HEK293 (cell line): ENCODE measurements around the gene TPI1.

ENCODE experiments used
- CTCF ChIA-PET: fragments of 350-600 bp; formaldehyde crosslinking; extraction: SDS; loops from one replicate; lab custom pipeline; 2021; ENCODE audit warnings: antibody characterized with exemption; lab: Yijun Ruan, JAX
- POLR2A ChIA-PET: fragments of 300-600 bp; formaldehyde crosslinking; extraction: SDS; loops from one replicate; lab custom pipeline; 2020; ENCODE audit warnings: antibody characterized with exemption, inconsistent platforms; lab: Yijun Ruan, JAX
- H3K27ac ChIP-seq: fragments of 200-500 bp; sonication (Bioruptor generic); 2 replicates; pipeline ENCODE4 v1.5.1; 2014; ENCODE audit warnings: low read depth, low read length, control low read depth, inconsistent platforms; ENCODE audit errors: extremely low read depth
- H3K36me3 ChIP-seq, 2 experiments: fragments of 200-500 bp in 1 of 2; sonication (Bioruptor generic) in 1 of 2; 1 replicate in 1 of 2; 2 replicates in 1 of 2; pipeline ENCODE4 v1.5.1; 2014 to 2017; ENCODE audit warnings: inconsistent platforms in 2 of 2, low read length in 2 of 2; ENCODE audit not compliant: control insufficient read depth in 2 of 2, insufficient read depth in 1 of 2
- H3K4me1 ChIP-seq: fragments of 200-500 bp; sonication (Bioruptor generic); 2 replicates; pipeline ENCODE4 v1.5.1; 2014; ENCODE audit warnings: mild to moderate bottlenecking, low read length, inconsistent platforms; ENCODE audit not compliant: control insufficient read depth, insufficient read depth
- H3K4me3 ChIP-seq: 2 replicates; pipeline ENCODE4 v1.5.1; 2011; ENCODE audit warnings: low read depth, mild to moderate bottlenecking, control low read depth, low read length, moderate library complexity
- H3K9me3 ChIP-seq: fragments of 200-500 bp; sonication (Bioruptor generic); 2 replicates; pipeline ENCODE4 v1.5.1; 2014; ENCODE audit warnings: low read depth, low read length, inconsistent platforms; ENCODE audit not compliant: control insufficient read depth, insufficient read depth
- BCL11B ChIP-seq: fragments of 450-650 bp; formaldehyde crosslinking; IDR thresholded peaks from 2 replicates; pipeline ENCODE4 v1.5.1; 2016; ENCODE audit warnings: low read depth, missing biosample characterization, missing genetic modification characterization
- HOXA7 ChIP-seq: sonication (generic); formaldehyde crosslinking; IDR thresholded peaks from 2 replicates; pipeline ENCODE4 v1.8.1; 2022; ENCODE audit warnings: missing genetic modification reagents, borderline replicate concordance
- MEIS1 ChIP-seq: sonication (generic); formaldehyde crosslinking; IDR thresholded peaks from 2 replicates; pipeline ENCODE4 v1.8.1; 2022; ENCODE audit warnings: missing genetic modification reagents, mild to moderate bottlenecking, borderline replicate concordance
- PBX3 ChIP-seq: sonication (generic); formaldehyde crosslinking; IDR thresholded peaks from 2 replicates; pipeline ENCODE4 v1.8.1; 2022; ENCODE audit warnings: mild to moderate bottlenecking, moderate library complexity, missing genetic modification reagents
- RBAK ChIP-seq: fragments of 450-650 bp; formaldehyde crosslinking; IDR thresholded peaks from 2 replicates; pipeline ENCODE4 v1.5.1; 2016; ENCODE audit warnings: missing biosample characterization, missing genetic modification characterization
- REST ChIP-seq: fragments of 450-650 bp; formaldehyde crosslinking; IDR thresholded peaks from 2 replicates; pipeline ENCODE4 v1.5.1; 2016; ENCODE audit warnings: missing biosample characterization, missing genetic modification characterization
- ZBTB10 ChIP-seq: fragments of 450-650 bp; formaldehyde crosslinking; IDR thresholded peaks from 2 replicates; pipeline ENCODE4 v1.5.1; 2016; ENCODE audit warnings: missing biosample characterization, missing genetic modification characterization
- ZNF184 ChIP-seq: fragments of 450-650 bp; IDR thresholded peaks from 2 replicates; pipeline ENCODE4 v1.5.1; 2018; ENCODE audit warnings: missing biosample characterization, mild to moderate bottlenecking, missing genetic modification characterization
- ZNF248 ChIP-seq: fragments of 450-650 bp; formaldehyde crosslinking; IDR thresholded peaks from 2 replicates; pipeline ENCODE4 v1.5.1; 2017; ENCODE audit warnings: missing biosample characterization, missing genetic modification characterization
- ZNF302 ChIP-seq: fragments of 450-650 bp; formaldehyde crosslinking; IDR thresholded peaks from 2 replicates; pipeline ENCODE4 v1.5.1; 2016; ENCODE audit warnings: missing biosample characterization, missing genetic modification characterization, low read depth
- ZNF366 ChIP-seq: fragments of 450-650 bp; formaldehyde crosslinking; conservative IDR thresholded peaks from 2 replicates; pipeline ENCODE4 v1.5.1; 2016; ENCODE audit warnings: missing biosample characterization, missing genetic modification characterization
- ZNF398 ChIP-seq: fragments of 450-650 bp; formaldehyde crosslinking; IDR thresholded peaks from 2 replicates; pipeline ENCODE4 v1.5.1; 2017; ENCODE audit warnings: missing biosample characterization, missing genetic modification characterization
- ZNF530 ChIP-seq: fragments of 450-650 bp; formaldehyde crosslinking; IDR thresholded peaks from 2 replicates; pipeline ENCODE4 v1.5.1; 2016; ENCODE audit warnings: low read depth, missing biosample characterization, missing genetic modification characterization
- ZNF544 ChIP-seq: fragments of 450-650 bp; formaldehyde crosslinking; IDR thresholded peaks from 2 replicates; pipeline ENCODE4 v1.5.0; 2017; ENCODE audit warnings: missing biosample characterization, missing genetic modification characterization
- ZNF560 ChIP-seq: fragments of 450-650 bp; formaldehyde crosslinking; IDR thresholded peaks from 2 replicates; pipeline ENCODE4 v1.5.1; 2017; ENCODE audit warnings: missing biosample characterization, missing genetic modification characterization, borderline replicate concordance
- ZNF585B ChIP-seq: fragments of 450-650 bp; formaldehyde crosslinking; IDR thresholded peaks from 2 replicates; pipeline ENCODE4 v1.5.1; 2016; ENCODE audit warnings: missing biosample characterization, missing genetic modification characterization
- ZNF621 ChIP-seq: fragments of 450-650 bp; formaldehyde crosslinking; IDR thresholded peaks from 2 replicates; pipeline ENCODE4 v1.5.1; 2017; ENCODE audit warnings: missing biosample characterization, missing genetic modification characterization
- ZNF777 ChIP-seq: fragments of 450-650 bp; formaldehyde crosslinking; IDR thresholded peaks from 2 replicates; pipeline ENCODE4 v1.5.1; 2017; ENCODE audit warnings: missing biosample characterization, missing genetic modification characterization, borderline replicate concordance
- ZNF791 ChIP-seq: fragments of 450-650 bp; formaldehyde crosslinking; IDR thresholded peaks from 2 replicates; pipeline ENCODE4 v1.5.1; 2016; ENCODE audit warnings: missing biosample characterization, missing genetic modification characterization
- ZXDB ChIP-seq: fragments of 450-650 bp; formaldehyde crosslinking; IDR thresholded peaks from 2 replicates; pipeline ENCODE4 v1.5.1; 2016; ENCODE audit warnings: missing biosample characterization, missing genetic modification characterization

The TPI1 gene

GRCh38 chr12:6853626-6854025 is 13.7 kb upstream of the TPI1 start:
- H3K4me3 ChIP-seq = no peak overlapping the region
- H3K27ac ChIP-seq = no peak overlapping the region
- ChIA-PET POLR2A (interaction anchor here (2.9 to 7.1 kb wide), 4 partner anchors 12 to 24 kb away, joined by 55 to 183 read pairs (median 75); partner anchors contain the start of genes GNB3, P3H3, SPSB2 and TPI1), CTCF (interaction anchor here (0.6 to 8.4 kb wide), 7 partner anchors 11 to 382 kb away, joined by 3 to 71 read pairs (median 5); partner anchors contain the start of gene SPSB2)
- no peaks in the 10 kb centered on the region for H3K9me3 ChIP-seq
- TF ChIP-seq ZBTB10 (no peak), ZNF560 (tag by site-specific recombination) (no peak), ZNF530 (tag by site-specific recombination) (no peak), MEIS1 (no peak), ZNF791 (no peak)
- H3K4me1 ChIP-seq = peaks cover 11% of the 10 kb centered on the region
- H3K36me3 ChIP-seq = peaks cover 23 to 66% of the 10 kb centered on the region in 2 experiments

GRCh38 chr12:6854036-6854435 is 13.3 kb upstream of the TPI1 start:
- Histone ChIP-seq H3K36me3 (peaks cover 23 to 66% of the 10 kb centered on the region in 2 experiments), H3K27ac (no peak overlapping the region), H3K4me1 (peaks cover 11% of the 10 kb centered on the region), H3K4me3 (no peak overlapping the region), H3K9me3 (no peaks in the 10 kb centered on the region)
- TF ChIP-seq ZNF248 (tag by site-specific recombination) = no peak
- TF ChIP-seq REST (tag by site-specific recombination) = no peak
- TF ChIP-seq ZNF544 (tag by site-specific recombination) = no peak
- no peak for TF ChIP-seq ZNF585B (tag by site-specific recombination)
- TF ChIP-seq ZNF184 (tag by site-specific recombination) = no peak
- no peak for TF ChIP-seq RBAK (tag by site-specific recombination)
- TF ChIP-seq ZNF791 = no peak
- no peak for TF ChIP-seq ZNF777 (tag by site-specific recombination)
- TF ChIP-seq ZNF366 (tag by site-specific recombination) = no peak
- no peak for TF ChIP-seq ZNF302 (tag by site-specific recombination)
- TF ChIP-seq HOXA7 = no peak
- TF ChIP-seq ZNF621 (tag by site-specific recombination) = no peak
- no peak for TF ChIP-seq PBX3 (CRISPR knock-in tag)
- no peak for TF ChIP-seq ZXDB (tag by site-specific recombination)
- TF ChIP-seq BCL11B = no peak
- TF ChIP-seq ZNF398 (tag by site-specific recombination) = no peak
- POLR2A ChIA-PET = interaction anchor here (3.5 to 7.1 kb wide), 3 partner anchors 12 to 18 kb away, joined by 62 to 183 read pairs (median 88); partner anchors contain the start of genes GNB3, SPSB2 and TPI1
- CTCF ChIA-PET = interaction anchor here (0.6 to 8.4 kb wide), 5 partner anchors 17 to 383 kb away, joined by 3 to 71 read pairs (median 5); partner anchors contain the start of genes MLF2 and SPSB2
